GM19351 (cell line): Measurements from ENCODE around the gene RPS27.

ENCODE experiments used
- ATAC-seq: cut with Tn5 transposase; IDR thresholded peaks from one replicate; pipeline ENCODE4 v1.9.1; 2021; ENCODE audit warnings: mild to moderate bottlenecking, moderate library complexity; ENCODE audit not compliant: unreplicated experiment

The RPS27 gene

DNA sequence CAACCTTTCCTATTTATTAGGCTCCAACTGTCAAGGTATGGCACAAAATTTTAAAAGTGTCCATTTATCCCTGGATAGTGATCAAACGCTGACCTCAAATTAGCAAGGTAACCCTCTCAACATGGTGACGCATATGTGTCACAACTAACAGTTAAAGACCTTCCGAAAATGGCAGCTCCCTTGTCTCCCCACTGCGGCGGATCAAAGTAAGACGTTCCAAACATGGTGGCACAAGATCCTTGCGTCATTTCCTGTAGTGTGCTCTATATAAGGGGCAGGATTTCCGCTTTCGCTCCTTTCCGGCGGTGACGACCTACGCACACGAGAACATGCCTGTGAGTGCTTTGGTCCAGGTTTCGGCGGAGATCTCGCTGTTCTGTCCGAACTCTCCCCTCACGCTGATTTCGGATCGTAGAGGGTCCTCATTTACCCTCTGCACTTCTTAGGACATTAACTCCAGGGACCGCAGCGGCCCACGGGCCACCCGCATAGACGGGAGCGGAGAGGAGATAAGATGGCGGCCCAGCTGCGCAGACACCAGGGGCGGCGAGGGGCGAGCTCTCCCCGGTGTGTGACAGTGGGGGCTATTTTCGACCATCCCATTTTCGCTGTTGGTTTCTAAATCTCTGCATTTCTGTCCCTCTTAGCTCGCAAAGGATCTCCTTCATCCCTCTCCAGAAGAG is at the start of gene RPS27:
Gene RPS27 (plus strand): TSS at position 295 of the 683 bp plus-strand sequence. CDS start 35 bp downstream, at position 330.
- peak; percentile 69 for ATAC-seq

DNA sequence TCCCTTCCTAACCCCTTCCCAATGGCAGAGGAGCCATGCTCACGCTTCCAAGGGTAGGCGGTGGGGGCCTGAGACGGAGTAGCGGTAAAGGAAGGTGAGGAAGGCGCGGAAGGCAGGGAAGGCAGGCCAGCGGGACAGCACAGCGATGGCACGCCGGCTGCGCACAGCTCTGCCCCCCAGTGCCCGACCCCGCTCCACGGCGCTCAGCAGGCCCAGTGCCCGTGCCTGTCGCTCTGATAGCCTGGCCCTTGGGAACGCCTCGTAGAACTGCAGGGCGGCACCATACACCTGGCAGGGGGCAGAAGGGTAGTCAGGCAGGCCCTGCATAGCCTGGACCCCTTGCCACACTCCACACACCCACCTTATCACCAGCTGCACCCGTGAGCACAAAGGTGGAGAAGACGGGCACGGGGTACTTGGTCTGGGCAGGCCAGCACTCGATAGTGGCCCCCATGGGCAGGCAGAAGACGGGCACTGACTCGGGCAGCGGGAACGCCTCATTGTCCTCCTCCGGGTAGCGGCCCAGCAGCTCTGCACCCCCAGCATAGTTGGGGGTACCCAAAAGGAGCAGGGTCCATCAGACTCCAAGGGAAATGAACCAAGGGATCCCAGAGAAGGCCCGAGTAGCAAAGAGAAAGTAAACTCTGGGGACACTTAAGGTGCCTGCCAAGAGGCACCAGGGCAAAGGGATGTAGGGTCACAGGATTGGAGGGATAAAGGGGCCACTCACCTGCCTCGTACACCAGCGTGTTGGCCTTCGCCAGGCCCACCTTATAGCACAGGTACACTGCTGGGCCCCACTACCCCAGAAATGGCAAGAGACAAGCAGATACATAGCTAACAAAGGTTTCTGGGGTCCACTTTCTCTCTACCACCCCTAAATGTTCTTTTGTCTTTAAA is 48.5 kb upstream of the RPS27 start:
- no peak for ATAC-seq

DNA sequence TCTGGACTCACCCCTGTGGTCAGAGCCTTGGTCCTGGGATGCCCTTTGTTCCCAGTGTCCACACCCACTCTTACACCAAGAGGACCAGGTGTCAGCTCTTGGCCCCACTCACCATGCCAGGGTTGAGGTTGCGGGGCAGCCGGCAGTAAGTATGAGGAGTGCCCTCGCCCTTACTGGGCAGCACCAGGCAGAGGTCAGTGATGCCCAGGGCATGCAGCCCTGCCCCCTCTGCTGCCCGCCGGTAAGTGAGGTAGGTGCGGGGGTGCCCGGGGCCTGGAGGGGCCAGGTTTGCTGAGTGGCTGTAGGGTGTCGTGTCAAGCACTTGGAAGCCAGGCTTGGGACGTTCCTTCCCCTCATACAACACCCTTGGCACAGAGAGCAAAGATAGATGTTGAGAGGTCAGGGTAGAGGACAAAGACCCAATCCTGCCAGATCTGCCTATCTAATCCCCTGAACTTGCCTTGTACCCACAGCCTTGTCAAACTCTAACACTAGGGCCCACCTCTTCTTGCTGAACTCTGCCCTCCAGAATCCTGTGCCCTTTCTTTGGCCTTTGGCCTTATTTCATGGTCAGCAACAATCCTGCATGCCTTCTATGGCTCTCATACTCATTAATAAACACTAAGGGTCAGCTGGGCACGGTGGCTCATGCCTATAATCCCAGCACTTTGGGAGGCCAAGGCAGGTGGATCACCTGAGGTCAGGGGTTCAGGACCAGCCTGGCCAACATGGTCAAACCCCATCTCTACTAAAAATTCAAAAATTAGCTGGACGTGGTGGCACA is 47.6 kb upstream of the RPS27 start:
- ATAC-seq, result no peak

DNA sequence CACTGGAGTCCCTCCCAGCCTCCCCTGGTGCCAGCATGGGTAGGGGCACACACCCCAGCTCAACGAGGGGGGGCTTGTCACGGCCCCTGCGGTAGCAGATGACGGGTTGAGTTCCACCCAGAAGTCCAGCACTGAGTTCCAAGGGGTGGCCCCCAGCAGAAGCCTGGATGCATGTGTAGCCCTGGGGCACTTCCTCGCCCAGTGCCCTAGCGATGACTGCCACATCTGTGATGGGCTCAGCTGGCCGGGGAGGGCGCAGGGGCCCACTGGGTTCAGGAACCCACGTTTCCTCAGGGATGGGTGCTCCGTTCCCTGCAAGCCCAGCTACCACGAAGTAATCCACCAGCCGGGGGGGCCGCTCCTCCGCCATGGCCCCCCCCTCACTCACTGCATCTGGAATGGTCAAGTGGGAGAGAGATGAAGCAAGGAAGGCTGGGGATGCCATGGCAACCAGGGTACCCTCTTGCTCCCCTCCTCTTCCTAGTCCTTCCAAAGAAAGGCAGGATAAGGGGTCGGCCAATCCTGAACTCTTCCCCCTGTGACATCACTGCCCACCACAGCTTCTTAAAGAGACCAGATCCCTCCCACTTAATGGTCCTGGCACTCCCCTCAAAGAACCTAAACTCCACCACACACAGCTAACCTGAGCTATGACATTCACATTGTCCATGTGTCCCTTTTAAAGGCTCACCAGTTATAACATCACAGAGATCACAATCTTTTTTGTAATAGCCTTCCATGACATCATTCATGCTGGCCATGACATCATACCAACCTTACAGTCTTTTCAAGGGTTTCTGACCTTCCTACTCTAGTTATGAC is 46.3 kb upstream of the RPS27 start:
- no peak for ATAC-seq

DNA sequence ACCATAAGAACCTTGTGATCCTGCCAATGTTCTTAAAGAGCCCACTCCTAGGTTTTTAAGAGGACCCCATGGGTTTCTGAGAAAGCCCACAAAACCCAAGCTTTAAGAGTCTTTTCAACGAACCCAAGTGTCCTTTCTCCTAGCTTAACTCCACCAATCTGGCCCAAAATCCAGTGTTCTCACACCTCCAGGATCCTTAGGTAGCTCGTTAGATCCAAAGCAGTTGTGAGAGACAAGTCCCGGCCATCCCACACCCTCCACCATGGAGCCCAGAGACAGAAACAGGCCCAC is 45.8 kb upstream of the RPS27 start:
- no peak for ATAC-seq

DNA sequence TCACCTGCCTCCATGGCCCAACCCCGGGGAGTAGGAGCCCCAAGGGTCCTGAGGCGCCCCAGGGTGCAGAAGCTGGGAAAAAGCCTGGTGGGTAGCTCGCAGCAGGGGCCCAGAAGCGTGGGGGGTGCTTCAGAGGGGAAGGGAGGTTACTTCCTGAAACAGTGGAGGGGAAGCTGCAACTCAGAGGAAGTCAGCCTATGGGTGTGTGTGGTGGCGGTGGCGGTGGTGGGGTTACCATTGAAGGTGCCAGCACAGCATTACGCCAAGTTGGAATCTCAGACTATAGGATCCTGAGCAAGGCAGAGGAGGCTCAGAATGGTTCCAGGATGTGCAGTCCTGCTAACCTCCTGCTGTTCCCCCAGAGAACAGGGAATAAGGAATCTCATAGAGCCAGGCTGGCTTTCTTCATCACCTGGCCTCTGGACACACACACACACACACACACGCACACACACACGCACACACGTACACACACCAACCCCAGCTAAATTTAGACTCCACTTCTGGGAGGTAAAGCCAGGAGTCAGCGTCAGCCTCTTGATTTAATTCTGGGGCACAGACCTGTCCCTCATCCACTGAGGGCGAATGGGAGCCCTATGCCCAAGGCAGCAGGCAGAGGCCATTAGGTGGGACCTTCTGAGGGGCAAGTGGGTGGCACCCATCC is 45.3 kb upstream of the RPS27 start:
- ATAC-seq, result no peak

DNA sequence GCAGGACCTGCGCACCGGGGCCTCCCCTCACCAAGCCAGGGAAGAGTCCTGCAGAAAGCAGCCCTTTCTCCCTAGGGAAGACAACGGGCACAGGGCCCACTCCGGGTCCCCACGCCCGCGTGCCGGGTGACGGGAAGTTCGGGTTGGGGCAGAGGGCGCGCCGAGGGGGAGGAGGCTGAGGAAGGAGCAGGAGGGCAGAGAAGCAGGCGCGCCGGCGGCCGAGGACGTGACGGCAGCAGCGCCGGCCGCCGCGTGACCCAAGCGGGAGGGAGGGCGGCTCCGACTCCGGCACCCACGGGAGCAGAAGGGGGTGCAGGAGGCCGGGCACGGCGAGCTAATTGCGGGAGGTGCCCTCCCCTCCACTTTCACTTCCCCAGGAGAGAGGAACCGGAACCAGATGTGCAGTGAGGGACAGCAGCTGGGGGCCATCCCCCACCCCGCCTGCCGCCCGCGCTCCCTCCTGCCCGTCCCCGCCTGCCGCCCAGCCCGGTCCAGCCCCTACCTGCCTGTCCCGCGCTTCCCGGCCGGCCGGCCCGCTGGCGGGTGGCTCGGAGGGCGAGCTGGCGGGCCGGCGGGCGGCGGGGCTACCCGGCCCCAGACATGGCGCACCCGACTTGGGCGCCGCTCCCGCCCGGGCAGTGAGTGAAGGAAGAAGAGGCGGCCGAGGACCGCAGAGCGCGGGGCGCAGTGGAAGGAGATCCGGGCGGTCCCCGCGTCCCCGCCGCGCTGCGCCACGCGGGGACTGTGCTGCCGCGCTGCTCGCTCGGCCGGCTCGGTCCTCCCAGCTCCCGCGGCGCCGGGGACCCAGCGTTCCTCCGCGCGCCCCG is 44.6 kb upstream of the RPS27 start:
- peak; percentile 68 for ATAC-seq

DNA sequence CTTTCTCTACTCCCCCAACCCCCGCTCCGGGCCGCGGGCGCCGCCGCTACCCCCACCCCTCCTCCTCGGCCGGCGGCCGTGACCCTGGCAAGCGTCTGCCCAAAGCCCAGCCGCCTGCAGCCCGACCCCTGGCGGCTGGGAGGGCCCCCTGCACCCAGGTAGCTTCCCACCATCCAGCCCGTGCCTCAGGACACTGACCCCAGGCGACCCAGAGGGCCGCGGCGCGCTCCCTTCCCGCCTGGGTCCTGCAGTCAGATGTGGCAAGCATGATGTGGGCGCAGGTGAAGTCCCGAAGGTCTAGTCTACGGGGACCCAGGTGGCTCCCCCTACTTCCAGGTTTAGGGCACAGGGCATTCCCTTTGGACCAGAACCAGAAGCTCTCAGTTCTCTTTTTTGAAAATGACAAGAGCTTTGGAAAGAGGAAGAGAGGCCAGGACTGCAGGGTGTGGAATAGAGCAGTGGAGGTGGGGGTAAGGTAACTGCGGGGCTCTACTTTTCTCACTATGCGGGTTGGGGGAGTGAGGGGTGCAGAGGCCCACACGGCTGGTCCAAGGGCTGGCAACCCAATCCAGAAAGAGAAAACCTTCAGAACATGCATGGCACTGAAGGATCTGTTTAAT is 43.8 kb upstream of the RPS27 start, which contains the start of gene DENND4B:
Gene DENND4B (minus strand): TSS at position 97 of the 620 bp plus-strand sequence. CDS start 2,344 bp downstream, outside the sequence.
- peak; percentile 59 for ATAC-seq

DNA sequence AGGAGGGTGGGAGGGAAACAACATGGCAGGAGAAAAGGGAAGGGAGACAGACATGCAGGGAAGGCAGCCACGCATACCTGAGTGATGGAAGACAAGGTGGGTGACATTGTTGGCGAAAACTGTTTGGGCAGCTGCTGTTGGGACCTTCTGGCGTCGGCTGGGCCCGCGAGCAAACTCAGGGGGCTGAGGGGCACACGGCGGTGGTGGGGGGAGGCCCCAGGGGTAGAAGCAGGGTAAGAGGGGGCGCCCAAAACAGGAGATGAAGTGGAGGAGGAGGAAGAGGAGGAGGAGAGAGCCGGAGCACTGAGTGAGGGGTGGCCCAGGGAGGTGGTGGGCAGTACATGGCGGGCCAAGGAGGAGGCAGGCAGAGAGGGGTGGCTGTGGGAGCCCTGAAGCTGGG is 39.4 kb upstream of the RPS27 start:
- ATAC-seq, result no peak

DNA sequence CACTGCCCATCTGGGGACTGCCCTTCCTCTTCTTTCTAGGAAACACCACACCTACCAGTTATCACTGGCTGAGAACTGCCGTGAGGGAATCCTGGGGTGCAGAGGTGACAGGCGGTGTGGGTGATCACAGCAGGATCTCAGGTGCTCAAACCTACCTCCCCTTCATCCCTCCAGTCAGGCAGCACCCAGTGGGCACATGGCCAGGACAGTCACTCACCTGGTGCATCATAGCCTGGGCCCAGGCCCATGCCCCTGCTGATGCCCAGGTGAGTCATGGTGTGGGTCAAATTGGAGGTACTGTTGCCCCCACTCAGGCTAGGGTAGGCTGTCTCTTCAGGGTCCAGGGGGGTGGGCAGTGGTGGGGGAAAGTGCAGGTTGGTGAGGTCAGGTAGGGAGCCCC is 38.8 kb upstream of the RPS27 start:
- no peak for ATAC-seq

DNA sequence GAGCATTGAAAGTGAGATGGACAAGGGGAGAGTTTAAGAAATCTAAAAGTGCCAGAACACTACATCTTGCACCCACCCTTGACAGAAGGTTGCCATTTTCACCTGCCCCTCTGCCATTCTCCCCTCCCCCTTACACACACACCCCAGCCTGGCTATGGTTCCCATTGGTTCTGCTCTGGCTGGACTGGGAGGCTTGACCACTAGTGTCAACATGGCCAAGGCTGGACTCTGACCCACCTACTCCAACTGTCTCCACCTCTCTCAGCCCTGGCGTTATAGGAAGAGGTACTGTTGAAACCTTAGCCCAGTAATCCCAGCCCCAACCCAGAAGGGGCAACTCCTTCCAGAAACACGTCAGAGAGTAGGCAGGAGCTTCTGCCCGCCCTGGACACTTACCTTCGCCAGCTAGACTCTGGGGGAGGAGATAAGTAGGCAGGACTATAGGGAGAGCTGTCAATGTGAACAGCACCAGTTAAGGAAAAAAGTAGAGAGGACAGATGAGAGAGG is 36.6 kb upstream of the RPS27 start:
- no peak for ATAC-seq

DNA sequence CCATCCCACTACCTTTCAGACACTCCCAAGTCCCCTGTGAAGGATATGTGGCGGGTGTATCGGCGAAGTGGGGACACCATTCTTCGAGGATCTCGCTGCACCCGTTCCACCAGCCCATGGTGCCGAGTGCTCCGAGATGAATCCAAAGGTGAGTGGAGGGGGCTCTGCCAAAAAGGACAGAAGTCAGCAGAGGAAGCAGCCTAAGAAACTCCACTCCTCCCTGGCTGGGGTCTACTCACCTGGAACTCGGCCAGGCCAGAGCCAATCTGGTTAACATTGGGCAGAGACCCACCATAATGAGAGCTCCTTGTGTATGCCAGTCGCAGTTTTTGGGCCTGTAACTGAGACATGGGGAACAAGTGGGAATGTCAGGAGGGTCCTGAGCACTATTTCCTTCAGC is 35.7 kb upstream of the RPS27 start:
- no peak for ATAC-seq

DNA sequence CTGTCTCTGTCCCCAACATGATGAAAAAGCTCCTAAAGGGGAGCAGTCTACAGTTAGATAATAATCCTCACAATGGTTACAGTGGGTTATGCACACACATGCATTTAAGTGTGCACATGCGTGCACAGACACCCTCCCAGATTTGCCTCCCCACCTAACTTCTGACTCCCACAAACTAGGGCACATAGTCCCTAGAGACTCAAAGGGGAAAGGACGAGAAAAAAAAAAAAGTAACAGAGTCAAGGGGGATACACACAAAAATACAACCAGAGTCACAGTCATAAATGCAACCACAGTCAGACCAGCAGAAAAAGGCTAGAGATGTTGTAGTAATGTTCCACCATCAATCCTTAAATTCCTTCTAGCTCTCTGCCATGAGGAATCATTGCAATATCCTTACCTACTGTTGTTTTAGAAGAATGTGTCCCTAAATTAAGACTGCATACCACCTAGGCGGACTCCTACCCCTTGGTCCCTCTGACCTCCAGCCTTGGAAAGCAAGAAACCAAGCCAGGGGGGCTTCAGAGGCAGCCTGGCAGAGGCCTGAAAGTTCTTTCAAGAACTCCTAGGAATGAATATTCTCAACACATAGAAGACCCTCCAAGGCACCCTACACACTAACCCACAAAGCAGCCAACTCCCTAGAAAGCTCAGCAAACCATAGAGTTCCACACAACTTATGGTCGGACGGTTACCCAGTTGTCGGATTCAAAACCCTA is 33.4 kb upstream of the RPS27 start:
- ATAC-seq, result no peak

DNA sequence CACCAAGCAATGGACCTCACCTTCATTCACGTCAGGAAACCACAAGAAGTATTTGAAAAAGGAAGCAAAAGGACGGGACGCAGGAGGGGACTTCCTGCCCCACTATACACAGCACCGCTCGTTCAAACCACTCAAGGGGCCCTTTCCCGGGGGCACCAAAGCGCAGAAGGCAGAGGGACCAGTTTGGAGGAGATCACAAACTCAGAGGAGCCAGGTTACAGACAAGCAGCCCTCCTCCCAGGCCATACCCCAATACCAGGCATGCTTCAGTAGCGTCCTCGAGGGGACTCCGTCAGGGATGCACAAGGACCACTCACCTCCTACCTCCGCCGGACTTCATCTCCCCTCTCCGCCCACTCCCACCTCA is 32.8 kb upstream of the RPS27 start:
- ATAC-seq, result peak; percentile 18

DNA sequence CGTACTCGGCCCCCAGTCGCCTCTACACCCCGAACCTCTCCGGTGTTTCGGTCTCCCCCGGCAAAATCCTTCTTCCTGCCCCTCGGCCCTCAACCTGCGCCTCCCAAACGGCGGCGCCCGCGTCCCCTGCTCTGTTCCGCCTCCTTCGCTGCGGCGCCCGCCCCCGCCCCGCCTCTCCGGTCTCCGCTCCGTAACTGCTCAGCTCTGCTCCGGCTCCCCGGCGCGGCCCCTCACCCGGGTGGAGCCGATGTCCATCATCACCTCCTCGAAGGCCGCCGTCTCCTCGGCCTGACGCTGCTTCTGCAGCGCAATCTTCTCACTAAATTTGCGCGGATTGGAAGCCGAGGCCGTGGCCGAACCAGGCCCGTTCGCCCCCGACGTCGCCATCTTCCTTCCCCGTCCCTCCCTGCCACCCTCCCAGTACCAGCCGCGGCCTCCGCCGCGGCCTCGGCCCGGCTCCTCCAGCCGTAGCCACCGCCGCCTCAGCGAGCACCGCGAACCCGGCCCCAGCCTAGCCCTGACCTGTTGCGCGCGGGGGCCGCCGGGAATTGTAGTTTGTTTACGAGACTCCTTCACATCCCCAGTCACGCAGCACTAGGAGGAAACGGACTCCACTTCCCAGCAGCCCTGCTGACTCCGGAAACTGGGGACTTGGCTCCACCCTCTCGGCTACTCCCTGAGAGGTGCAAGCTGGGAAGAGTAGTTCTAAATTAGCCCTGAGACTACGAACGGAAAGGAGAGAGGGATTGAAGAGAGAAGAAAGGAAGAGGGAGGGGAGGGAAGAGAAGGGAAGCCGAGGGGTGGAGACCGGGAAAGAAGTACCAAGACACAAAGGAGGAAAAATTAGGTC is 32.2 kb upstream of the RPS27 start, which contains the start of gene CRTC2:
Gene CRTC2 (minus strand): TSS at position 502 of the 850 bp plus-strand sequence. CDS start 115 bp downstream, at position 387.
- ATAC-seq, result peak; percentile 74

DNA sequence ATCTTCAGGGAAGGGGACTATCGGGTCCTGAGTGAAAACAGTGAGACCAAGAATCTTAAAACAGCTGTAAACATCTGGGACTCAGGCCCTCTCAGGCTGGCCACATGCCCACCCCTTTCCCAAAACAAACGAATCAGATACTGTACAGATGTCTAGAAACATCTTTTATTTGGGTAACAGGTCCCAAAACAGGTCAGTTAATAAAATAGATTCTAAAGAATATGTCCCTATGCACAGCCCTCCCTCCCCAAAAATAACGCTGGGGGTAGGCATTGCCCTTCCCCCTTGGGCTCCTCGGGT is 31.7 kb upstream of the RPS27 start:
- ATAC-seq, result no peak

DNA sequence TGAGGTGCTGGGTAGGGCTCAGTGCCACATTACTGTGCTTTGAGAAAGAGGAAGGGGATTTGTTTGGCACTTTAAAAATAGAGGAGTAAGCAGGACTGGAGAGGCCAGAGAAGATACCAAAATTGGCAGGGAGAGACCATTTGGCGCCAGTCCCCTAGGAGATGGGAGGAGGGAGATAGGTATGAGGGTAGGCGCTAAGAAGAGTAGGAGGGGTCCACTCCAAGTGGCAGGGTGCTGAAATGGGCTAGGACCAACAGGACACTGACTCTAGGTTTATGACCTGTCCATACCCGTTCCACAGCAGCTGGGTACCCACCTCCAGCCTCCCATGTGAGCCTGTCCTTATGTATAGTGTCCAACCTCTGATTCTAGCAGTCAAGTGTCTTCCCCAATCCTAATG is 31.1 kb upstream of the RPS27 start:
- no peak for ATAC-seq
